Activated naive CD8-positive, alpha-beta T cell (primary cell): ENCODE data around the gene ARMC8.

Experiments
- H3K27ac Mint-ChIP-seq: one replicate; pipeline ENCODE4 v1.8.0; 2021; ENCODE audit warnings: mixed read lengths
- H3K27me3 Mint-ChIP-seq: one replicate; pipeline ENCODE4 v1.8.0; 2021; ENCODE audit warnings: mixed read lengths
- H3K36me3 Mint-ChIP-seq: one replicate; pipeline ENCODE4 v1.8.0; 2021; ENCODE audit warnings: mixed read lengths
- H3K4me1 Mint-ChIP-seq: one replicate; pipeline ENCODE4 v1.8.0; 2021; ENCODE audit warnings: low read depth, mixed read lengths
- H3K4me3 Mint-ChIP-seq: one replicate; pipeline ENCODE4 v1.8.0; 2021; ENCODE audit warnings: mild to moderate bottlenecking, mixed read lengths
- H3K9me3 Mint-ChIP-seq: one replicate; pipeline ENCODE4 v1.8.0; 2021; ENCODE audit warnings: low read depth, mixed read lengths

ARMC8 gene

DNA sequence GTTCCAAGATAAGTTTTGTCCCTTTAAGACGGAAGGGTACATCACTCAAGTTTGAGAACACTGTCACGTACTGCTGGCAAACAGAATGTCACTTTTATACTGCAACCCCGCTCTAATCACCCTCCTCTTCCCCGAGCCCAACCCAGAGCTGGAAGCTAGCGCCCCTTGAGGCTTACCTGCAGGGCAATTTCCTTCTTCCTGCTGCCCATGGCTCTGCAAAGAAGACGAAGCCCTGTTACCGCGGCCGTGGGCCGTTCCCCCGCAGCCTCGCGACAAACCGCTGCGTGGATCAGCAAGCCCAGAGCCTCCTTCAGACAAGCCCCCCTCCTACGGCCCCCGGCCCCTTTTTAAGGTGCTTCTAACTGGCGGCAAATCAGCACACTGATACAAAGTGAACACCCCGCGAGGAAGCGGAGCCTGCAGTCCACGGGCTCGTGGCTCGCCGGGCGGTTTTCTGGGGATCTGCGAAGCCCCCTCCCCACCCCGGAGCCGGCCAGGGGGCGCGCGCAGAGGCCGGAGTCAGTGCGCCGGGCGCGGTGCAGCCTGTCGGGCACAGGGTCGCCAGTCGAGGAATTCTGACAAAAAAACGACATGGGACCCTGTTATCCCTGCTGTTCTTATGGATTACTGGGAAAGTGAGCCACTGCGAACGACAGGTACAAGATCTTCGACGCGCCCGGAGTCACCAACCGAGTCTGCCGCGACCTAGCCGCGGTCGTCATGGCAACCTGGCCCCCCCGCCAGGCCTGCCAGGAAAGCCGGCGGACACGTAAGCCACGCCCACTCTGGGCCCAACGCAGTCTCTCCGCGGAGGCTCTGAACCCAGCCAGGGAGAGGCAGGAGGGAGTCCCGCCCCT lies 142.3 kb downstream of the ARMC8 start, which contains the start of gene NME9:
Gene NME9 (minus strand): TSS at position 725 of the 857 bp plus-strand sequence. CDS start 516 bp downstream, at position 209.
- H3K4me3 Mint-ChIP-seq: peak within 1 kb of the TSS; percentile 93
- H3K9me3 Mint-ChIP-seq: no peaks in the 10 kb centered on the region
- peaks cover 23% of the 10 kb centered on the region for H3K4me1 Mint-ChIP-seq
- H3K27ac Mint-ChIP-seq: peak within 1 kb of the TSS; percentile 84
- no peaks in the 10 kb centered on the region for H3K27me3 Mint-ChIP-seq
- H3K36me3 Mint-ChIP-seq: no peaks in the 10 kb centered on the region

DNA sequence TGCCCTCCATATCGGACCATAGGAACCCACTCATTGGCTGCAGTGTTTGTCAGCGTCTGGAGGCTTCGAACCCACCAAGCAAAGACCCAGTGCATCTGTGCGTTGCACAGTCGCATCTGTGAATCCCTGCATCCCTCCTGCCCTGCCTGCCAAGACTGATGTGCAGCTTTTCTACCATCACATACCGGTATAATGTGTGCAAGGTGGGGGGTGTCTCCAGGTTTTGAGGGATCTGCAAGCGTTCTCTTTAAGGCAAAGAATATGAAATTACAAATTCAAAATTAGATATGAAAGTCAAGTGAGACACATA lies 142.8 kb downstream of the ARMC8 start:
- no peaks in the 10 kb centered on the region for H3K9me3 Mint-ChIP-seq
- H3K27ac Mint-ChIP-seq: peak overlapping the region; percentile 41
- peaks cover 21% of the 10 kb centered on the region for H3K4me1 Mint-ChIP-seq
- peak overlapping the region; percentile 93 for H3K4me3 Mint-ChIP-seq
- H3K36me3 Mint-ChIP-seq: no peaks in the 10 kb centered on the region
- H3K27me3 Mint-ChIP-seq: no peaks in the 10 kb centered on the region

DNA sequence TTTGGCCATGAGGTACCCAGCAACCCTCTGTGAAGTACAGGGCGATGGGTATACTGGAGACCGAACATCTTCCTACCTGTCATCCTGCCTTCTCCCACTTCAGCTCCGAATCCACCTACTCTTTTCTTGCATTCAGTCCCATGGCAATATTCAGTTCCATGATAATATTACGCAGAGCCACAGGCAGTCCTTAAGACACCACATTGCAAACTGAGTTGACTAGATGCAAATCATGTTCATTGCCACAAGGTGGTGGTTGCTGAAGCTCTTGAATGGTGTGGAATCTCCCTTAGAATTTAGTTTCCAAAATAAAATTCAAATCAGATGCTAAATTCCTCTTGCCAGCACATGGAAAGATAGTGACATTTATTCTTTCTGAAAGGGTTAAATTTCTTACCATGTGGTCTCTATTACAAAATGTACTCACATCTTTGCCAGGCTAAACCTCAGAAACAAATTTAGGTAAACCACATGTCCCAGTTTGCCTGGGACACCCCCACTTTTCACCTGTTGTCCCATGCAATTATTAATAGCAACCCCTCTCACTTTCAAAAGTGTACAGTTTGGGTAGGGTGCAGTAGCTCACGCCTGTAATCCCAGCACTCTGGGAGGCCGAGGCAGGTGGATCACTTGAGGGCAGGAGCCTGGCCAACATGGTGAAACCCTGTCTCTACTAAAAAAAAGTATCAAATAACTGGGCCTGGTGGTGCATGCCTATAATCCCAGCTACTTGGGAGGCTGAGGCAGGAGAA lies 144.2 kb downstream of the ARMC8 start:
- H3K27me3 Mint-ChIP-seq: no peaks in the 10 kb centered on the region
- no peaks in the 10 kb centered on the region for H3K36me3 Mint-ChIP-seq
- H3K27ac Mint-ChIP-seq: peak overlapping the region; percentile 50
- H3K4me3 Mint-ChIP-seq: no peak overlapping the region
- H3K4me1 Mint-ChIP-seq: peaks cover 21% of the 10 kb centered on the region
- H3K9me3 Mint-ChIP-seq: no peaks in the 10 kb centered on the region

DNA sequence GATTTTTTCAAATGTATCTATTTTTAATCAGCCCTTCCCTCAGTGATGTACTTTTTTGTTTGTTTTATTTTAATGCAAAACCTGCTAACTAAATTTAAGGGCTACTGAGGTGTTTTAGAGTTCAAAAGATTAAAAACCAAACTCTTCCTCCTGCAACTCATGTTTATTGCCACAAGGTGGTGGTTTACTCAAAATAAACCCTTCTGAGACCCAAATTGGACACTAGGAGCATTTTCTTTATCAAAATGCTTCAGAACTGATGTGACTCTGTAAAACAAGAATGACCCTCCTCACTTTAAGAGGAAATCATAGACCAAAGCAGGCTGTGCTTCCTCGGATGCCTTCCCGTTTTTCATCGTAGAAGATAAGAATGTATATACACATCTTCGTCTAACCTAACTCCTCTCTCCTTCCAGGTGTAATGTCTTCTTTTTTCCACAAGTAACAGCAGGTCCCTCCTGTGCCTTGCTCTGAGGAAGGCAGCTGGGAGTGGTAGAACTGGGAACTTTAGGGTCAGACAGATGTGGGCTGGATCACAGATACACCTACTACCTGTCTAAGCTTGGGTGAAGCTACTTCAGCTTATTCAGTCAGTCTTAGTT lies 145.5 kb downstream of the ARMC8 start:
- no peaks in the 10 kb centered on the region for H3K9me3 Mint-ChIP-seq
- H3K4me1 Mint-ChIP-seq: peaks cover 21% of the 10 kb centered on the region
- no peaks in the 10 kb centered on the region for H3K36me3 Mint-ChIP-seq
- no peaks in the 10 kb centered on the region for H3K27me3 Mint-ChIP-seq
- H3K27ac Mint-ChIP-seq: no peak overlapping the region
- H3K4me3 Mint-ChIP-seq: no peak overlapping the region

DNA sequence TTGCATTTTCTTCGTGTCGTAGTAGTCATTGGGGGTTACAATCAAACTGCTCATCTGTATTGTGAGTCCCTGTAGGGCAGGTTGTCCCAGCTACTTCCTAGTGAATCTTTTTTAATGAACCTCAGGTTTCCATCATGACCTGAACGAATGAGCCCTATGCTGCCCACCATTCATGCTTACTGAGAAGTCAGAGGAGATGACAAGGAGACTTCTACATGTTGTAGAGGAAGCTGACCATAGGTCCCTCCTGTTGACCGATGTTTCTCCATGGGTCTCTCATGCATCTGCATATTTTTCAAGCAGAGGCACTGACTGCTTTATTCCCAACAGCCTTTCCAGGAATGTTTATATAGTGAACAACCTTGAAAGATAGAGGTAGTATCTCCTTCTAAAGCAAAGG lies 147.5 kb downstream of the ARMC8 start:
- no peak overlapping the region for H3K27ac Mint-ChIP-seq

DNA sequence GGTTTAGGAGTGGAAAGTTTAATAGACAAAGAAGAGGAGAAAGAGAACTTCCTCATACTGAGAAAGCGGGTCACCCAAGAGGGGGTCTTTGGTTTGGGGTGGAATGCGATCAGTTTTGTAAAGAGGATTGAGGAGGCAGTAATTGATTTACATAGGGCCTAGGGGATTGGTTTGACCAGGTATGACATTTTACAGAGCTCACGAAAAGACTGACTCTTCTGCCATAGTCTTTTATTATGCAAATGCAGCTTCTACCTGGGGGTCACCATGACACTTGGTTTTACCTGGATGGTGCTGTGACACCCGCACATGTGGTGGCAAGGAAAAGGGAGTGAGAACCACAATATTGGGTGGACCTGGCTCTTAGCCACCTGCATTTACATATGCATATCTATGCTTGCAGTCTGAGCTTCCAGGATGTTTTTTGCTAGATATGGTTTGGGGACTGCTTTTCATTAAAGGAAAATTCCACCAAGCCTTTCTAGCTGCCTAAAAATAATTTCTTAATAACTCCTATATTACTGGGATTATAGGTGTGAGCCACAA lies 149.4 kb downstream of the ARMC8 start:
- H3K36me3 Mint-ChIP-seq: no peaks in the 10 kb centered on the region
- no peak overlapping the region for H3K27ac Mint-ChIP-seq
- no peak overlapping the region for H3K4me3 Mint-ChIP-seq
- H3K27me3 Mint-ChIP-seq: no peaks in the 10 kb centered on the region
- H3K9me3 Mint-ChIP-seq: no peaks in the 10 kb centered on the region
- H3K4me1 Mint-ChIP-seq: peaks cover 2% of the 10 kb centered on the region

More for the DNA sequence above, 147.5 kb downstream of the ARMC8 start:
- H3K4me3 Mint-ChIP-seq: no peak overlapping the region
- no peaks in the 10 kb centered on the region for H3K36me3 Mint-ChIP-seq
- peaks cover 9% of the 10 kb centered on the region for H3K4me1 Mint-ChIP-seq
- no peaks in the 10 kb centered on the region for H3K27me3 Mint-ChIP-seq
- no peaks in the 10 kb centered on the region for H3K9me3 Mint-ChIP-seq

DNA sequence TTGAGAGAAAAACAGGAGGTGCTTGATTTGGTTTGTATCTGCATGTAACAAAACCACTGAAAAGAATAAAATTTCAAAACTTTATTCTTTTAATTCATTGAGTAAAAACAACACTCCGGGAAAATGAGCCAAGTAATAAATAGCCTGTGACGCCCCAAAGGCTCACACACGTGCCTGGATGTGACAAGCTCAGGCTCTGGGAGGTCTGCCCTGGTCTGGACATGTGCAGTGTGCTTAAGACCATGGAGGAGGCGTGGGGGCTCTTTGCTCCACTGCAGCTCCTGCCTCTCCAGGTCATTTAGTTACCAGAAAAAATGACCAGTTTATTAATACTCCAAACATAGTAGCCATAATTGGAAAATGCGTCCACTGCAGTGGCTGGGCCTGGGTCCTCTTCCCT lies 151.1 kb downstream of the ARMC8 start:
- H3K27ac Mint-ChIP-seq: no peak overlapping the region
- H3K36me3 Mint-ChIP-seq: no peaks in the 10 kb centered on the region

DNA sequence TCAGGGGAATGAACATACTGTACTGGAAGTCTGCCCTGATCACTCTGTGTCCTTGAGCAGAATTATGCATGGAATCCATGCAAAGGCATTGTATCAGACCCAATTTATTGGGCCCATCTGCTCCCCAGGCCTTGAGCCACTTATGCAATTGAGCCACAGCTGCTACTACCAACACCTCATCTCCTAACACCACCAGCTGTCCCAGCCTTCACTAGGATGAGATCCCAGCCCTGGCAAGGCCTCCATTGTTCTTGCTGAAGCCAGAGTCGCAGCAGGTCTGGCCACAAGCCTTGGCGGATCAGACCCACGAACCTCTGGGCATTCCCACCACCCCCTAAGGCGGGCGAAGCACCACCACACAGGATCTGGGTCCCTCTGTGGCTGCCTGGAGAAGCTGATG lies 151.7 kb downstream of the ARMC8 start:
- Mint-ChIP-seq H3K4me1 (no peaks in the 10 kb centered on the region), H3K27ac (no peak overlapping the region), H3K36me3 (no peaks in the 10 kb centered on the region), H3K27me3 (no peaks in the 10 kb centered on the region), H3K4me3 (no peak overlapping the region), H3K9me3 (no peaks in the 10 kb centered on the region)

More for the DNA sequence above, 151.1 kb downstream of the ARMC8 start:
- Mint-ChIP-seq H3K27me3 (no peaks in the 10 kb centered on the region), H3K4me3 (no peak overlapping the region), H3K9me3 (no peaks in the 10 kb centered on the region), H3K4me1 (no peaks in the 10 kb centered on the region)

DNA sequence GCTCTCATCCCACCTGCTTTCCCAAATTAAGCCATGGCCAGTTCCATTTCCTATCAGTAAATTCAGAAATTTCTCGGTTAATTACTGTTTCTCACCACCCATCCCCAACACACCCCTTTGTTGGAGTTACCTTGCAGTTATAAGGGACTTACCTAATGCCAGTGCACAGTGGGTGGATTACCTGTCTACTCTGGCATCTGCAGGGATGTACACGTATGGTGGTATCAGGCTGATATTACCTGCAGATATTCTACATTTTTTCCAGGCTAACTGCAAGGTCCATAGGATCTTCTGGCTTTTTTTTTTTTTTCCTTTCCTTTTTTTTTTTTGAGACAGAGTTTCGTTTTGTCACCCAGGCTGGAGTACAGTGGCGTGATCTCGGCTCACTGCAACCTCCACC lies 153.4 kb downstream of the ARMC8 start:
- peaks cover 2% of the 10 kb centered on the region for H3K27me3 Mint-ChIP-seq
- no peak overlapping the region for H3K4me3 Mint-ChIP-seq
- H3K4me1 Mint-ChIP-seq: no peaks in the 10 kb centered on the region
- no peaks in the 10 kb centered on the region for H3K9me3 Mint-ChIP-seq
- H3K27ac Mint-ChIP-seq: no peak overlapping the region
- H3K36me3 Mint-ChIP-seq: no peaks in the 10 kb centered on the region

DNA sequence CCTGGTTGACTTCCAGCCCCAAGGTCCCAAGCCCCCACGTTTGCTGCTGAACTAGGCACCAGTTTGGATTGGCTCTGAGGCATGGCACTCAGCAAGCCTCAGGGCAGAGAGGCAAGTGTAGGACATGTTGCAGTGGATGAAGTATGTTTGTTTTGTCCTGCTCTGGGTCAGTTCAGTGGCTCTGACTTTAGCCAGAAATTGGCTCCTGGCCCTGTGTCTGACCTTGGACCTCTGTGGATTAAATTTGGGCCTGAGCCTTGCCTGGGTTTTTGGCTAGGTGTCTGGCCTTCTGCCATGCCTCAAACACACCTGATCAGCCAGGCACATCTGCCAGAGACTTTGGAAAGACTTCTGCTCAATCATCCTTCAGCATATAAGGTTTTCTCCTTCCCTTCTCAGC lies 157.7 kb downstream of the ARMC8 start:
- H3K27me3 Mint-ChIP-seq: peaks cover 20% of the 10 kb centered on the region
- H3K9me3 Mint-ChIP-seq: peaks cover 3% of the 10 kb centered on the region

More for the DNA sequence above, 157.7 kb downstream of the ARMC8 start:
- peaks cover 9% of the 10 kb centered on the region for H3K4me1 Mint-ChIP-seq
- no peak overlapping the region for H3K4me3 Mint-ChIP-seq
- H3K36me3 Mint-ChIP-seq: peaks cover 2% of the 10 kb centered on the region
- H3K27ac Mint-ChIP-seq: no peak overlapping the region
